NCI-H526 (cell line): ENCODE results near the gene TEAD3.

ENCODE experiments used
- DNase-seq, 2 experiments: peaks; one replicate each; lab custom pipeline; 2025; lab: John Stamatoyannopoulos, UW

The TEAD3 gene

GRCh38 chr6:35475573-35475972, 21.3 kb downstream of the TEAD3 start:
- DNase-seq, result no peak

GRCh38 chr6:35474942-35475570, 21.8 kb downstream of the TEAD3 start:
- no peak for DNase-seq

- no peak for DNase-seq
Observed at GRCh38 chr6:35474131-35474941, 22.5 kb downstream of the TEAD3 start.

- no peak for DNase-seq
Observed at GRCh38 chr6:35473850-35474130, 23.1 kb downstream of the TEAD3 start.

GRCh38 chr6:35473075-35473849, 23.6 kb downstream of the TEAD3 start:
- no peak for DNase-seq

- no peak for DNase-seq
Observed at GRCh38 chr6:35471836-35472345, 25.0 kb downstream of the TEAD3 start.

DNA sequence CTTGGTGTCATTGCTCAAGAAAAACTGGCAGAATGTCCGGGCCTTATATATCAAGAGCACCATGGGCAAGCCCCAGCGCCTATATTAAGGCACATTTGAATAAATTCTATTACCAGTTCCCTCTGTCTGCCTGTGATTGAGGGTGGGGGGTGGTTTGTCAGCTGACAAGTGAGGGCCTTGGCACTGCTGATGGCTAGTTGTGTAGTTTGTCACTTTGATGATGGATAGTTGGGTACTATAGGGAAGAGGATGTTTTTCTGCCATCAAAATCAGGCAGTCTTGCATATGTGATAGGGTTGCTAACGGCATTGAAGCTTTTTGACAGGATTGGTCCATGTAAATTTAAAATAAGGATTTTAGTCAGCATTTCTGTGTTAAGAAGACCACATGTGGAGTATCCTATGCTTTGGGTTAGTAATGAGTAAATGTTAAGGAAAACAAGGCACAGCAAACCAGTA, 26.2 kb downstream of the TEAD3 start:
- DNase-seq, result no peak

- no peak for DNase-seq
Observed at GRCh38 chr6:35469751-35470662, 26.9 kb downstream of the TEAD3 start.

- DNase-seq, result no peak
Observed at GRCh38 chr6:35468980-35469750, 27.7 kb downstream of the TEAD3 start.

DNA sequence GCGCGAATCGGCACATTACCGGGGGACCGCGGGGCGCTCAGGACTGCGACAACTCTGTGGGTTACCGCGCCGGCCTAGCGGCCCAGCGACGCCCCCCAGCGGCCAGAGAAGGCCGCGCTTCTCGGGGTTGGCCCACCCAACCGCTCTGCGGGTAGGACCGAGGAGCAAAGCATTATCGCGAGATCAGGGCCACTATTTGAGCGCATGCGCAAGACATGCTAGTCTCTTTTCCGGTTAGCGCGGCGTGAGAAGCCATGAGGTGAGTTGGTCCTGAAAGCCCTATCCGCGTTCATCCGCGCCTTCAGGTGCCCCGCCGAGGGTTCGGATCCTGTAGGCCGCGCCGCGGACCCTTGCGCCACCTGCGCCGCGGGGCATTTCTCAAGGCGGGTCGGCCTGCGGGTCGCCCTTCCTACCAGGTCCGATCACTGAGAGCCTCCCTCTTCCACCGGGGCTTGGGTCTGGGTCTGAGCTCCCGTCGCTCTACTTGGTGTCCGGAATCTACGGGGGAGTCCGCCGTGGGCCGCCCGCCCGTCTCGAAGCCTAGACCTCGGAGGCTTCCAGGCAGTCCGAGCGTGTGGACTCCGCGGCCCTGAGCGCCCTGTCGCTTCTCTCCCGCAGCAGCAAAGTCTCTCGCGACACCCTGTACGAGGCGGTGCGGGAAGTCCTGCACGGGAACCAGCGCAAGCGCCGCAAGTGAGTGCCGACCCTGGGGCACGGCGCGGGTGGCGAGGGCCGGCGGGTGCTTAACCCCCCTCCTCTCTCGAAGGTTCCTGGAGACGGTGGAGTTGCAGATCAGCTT, 28.5 kb downstream of the TEAD3 start, which contains the start of gene RPL10A:
TSS of gene RPL10A (plus strand) at position 221 of the 799 bp plus-strand sequence. CDS start at position 255, 34 bp downstream.
- DNase-seq, result peak; percentile 91 to 97

- DNase-seq, result no peak
Observed at GRCh38 chr6:35465646-35466045, 31.2 kb downstream of the TEAD3 start.

GRCh38 chr6:35463292-35463691, 33.6 kb downstream of the TEAD3 start:
- no peak for DNase-seq

- DNase-seq, result no peak
Observed at GRCh38 chr6:35461270-35461669, 35.6 kb downstream of the TEAD3 start.

DNA sequence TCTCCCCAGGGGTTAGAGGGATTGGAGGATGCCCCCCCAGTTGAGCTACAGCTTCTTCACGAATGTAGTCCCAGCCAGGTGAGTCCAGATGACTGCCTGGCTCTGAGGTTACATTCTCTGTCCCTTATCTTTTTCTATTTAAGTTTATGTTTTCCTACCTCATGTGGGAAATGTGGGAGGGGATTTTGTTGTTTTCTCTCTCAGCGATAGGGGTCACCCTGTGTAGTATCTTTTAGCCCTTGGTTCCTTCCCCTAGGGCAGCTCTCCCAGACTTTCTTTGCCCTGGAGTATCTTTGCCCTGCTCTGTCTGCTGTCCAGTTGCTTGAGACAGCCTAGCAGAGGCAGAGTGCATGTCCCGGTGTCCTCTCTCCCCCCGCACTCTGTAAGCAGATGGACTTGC, 39.0 kb downstream of the TEAD3 start:
- DNase-seq, result no peak

- DNase-seq, result no peak
Observed at GRCh38 chr6:35454391-35455110, 42.3 kb downstream of the TEAD3 start.

- DNase-seq, result no peak
Observed at GRCh38 chr6:35453236-35453635, 43.6 kb downstream of the TEAD3 start.

GRCh38 chr6:35452183-35453090, 44.4 kb downstream of the TEAD3 start, which contains the start of gene FANCE:
Gene FANCE (plus strand): TSS chr6:35452338. CDS start chr6:35452546, 208 bp downstream.
- DNase-seq, result peak; percentile 82 to 98
